Type B pancreatic cell (in vitro differentiated cells): Measurements from ENCODE around the gene S100A2. TPM values are rescaled to one million over a fixed set of nuclear protein-coding genes. Genes with fewer than 3 reads are reported as not detected.
"Not testable (repeated sequence)": the region's sequence is repeated elsewhere in the genome, so short reads cannot be mapped to it uniquely, and the experiment has no call there.

Experiments used
- DNase-seq: peaks from one replicate; pipeline ENCODE4 v3.0.0; 2021; ENCODE audit warnings: mixed read lengths; ENCODE audit not compliant: unreplicated experiment; ENCODE audit errors: extremely low spot score
- H3K27ac Mint-ChIP-seq: 2 replicates; pipeline ENCODE4 v1.8.0; 2021; ENCODE audit warnings: mild to moderate bottlenecking, mixed read lengths
- H3K27me3 Mint-ChIP-seq: 2 replicates; pipeline ENCODE4 v1.8.0; 2021; ENCODE audit warnings: mixed read lengths
- H3K36me3 Mint-ChIP-seq: 2 replicates; pipeline ENCODE4 v1.8.0; 2021; ENCODE audit warnings: mixed read lengths
- H3K4me1 Mint-ChIP-seq: one replicate; pipeline ENCODE4 v1.8.0; 2021; ENCODE audit warnings: mixed read lengths; ENCODE audit not compliant: unreplicated experiment
- H3K4me3 Mint-ChIP-seq: 2 replicates; pipeline ENCODE4 v1.8.0; 2021; ENCODE audit warnings: mild to moderate bottlenecking, mixed read lengths
- H3K9me3 Mint-ChIP-seq: 2 replicates; pipeline ENCODE4 v1.8.0; 2021; ENCODE audit warnings: mixed read lengths
- CTCF ChIP-seq: fragments of 200-600 bp; sonication (generic); conservative IDR thresholded peaks from 2 replicates; pipeline ENCODE4 v1.5.0; 2021; ENCODE audit warnings: antibody characterized with exemption, mild to moderate bottlenecking
- total RNA-seq: library from RNA; stranded (reverse); gene quantifications from 2 replicates; pipeline ENCODE4 v1.2.1, GENCODE V29; 2021; ENCODE audit warnings: low replicate concordance

Gene S100A2
- total RNA-seq, 1 donor from 2014 or later: 0.75 TPM

- Mint-ChIP-seq H3K27ac (no peak overlapping the region), H3K36me3 (no peaks in the 10 kb centered on the region), H3K9me3 (no peaks in the 10 kb centered on the region), H3K4me3 (no peak overlapping the region), H3K27me3 (no peaks in the 10 kb centered on the region), H3K4me1 (peaks cover 8% of the 10 kb centered on the region)
- TF ChIP-seq CTCF: no peak
- no peak for DNase-seq
These were observed 13.3 kb upstream of the S100A2 start for GRCh38 chr1:153578936-153579335.

GRCh38 chr1:153578490-153578889 lies 12.8 kb upstream of the S100A2 start:
- no peaks in the 10 kb centered on the region for H3K36me3 Mint-ChIP-seq
- no peak for DNase-seq
- TF ChIP-seq CTCF: no peak
- H3K27ac Mint-ChIP-seq: no peak overlapping the region
- no peak overlapping the region for H3K4me3 Mint-ChIP-seq
- no peaks in the 10 kb centered on the region for H3K9me3 Mint-ChIP-seq
- no peaks in the 10 kb centered on the region for H3K27me3 Mint-ChIP-seq
- H3K4me1 Mint-ChIP-seq: peaks cover 8% of the 10 kb centered on the region

GRCh38 chr1:153577624-153578051 lies 12.0 kb upstream of the S100A2 start:
- H3K4me1 Mint-ChIP-seq: peaks cover 8% of the 10 kb centered on the region
- no peaks in the 10 kb centered on the region for H3K27me3 Mint-ChIP-seq
- H3K4me3 Mint-ChIP-seq: no peak overlapping the region
- H3K27ac Mint-ChIP-seq: no peak overlapping the region
- no peaks in the 10 kb centered on the region for H3K9me3 Mint-ChIP-seq
- TF ChIP-seq CTCF: no peak
- DNase-seq: no peak
- H3K36me3 Mint-ChIP-seq: no peaks in the 10 kb centered on the region

GRCh38 chr1:153577138-153577537 lies 11.5 kb upstream of the S100A2 start:
- Mint-ChIP-seq H3K4me3 (no peak overlapping the region), H3K27ac (no peak overlapping the region)
- TF ChIP-seq CTCF: no peak

GRCh38 chr1:153575497-153575896 lies 9.9 kb upstream of the S100A2 start:
- DNase-seq, H3K9me3 Mint-ChIP-seq, H3K36me3 Mint-ChIP-seq, H3K27ac Mint-ChIP-seq, H3K27me3 Mint-ChIP-seq, H3K4me3 Mint-ChIP-seq: not testable (repeated sequence)
- peaks cover 13% of the 10 kb centered on the region for H3K4me1 Mint-ChIP-seq

More at GRCh38 chr1:153577138-153577537, 11.5 kb upstream of the S100A2 start:
- no peaks in the 10 kb centered on the region for H3K9me3 Mint-ChIP-seq
- DNase-seq: no peak
- H3K36me3 Mint-ChIP-seq: no peaks in the 10 kb centered on the region
- peaks cover 8% of the 10 kb centered on the region for H3K4me1 Mint-ChIP-seq
- no peaks in the 10 kb centered on the region for H3K27me3 Mint-ChIP-seq

DNA sequence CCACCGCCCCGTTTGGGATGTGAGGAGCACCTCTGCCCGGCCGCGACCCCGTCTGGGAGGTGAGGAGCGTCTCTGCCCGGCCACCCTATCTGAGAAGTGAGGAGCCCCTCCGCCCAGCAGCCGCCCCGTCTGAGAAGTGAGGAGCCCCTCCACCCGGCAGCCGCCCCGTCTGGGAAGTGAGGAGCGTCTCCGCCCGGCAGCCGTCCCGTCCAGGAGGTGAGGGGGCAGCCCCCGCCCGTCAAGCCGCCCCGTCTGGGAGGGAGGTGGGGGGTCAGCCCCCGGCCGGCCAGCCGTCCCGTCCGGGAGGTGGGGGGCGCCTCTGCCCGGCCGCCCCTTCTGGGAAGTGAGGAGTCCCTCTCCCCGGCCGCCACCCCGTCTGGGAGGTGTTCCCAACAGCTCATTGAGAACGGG lies 9.4 kb upstream of the S100A2 start:
- peaks cover 15% of the 10 kb centered on the region for H3K4me1 Mint-ChIP-seq
- not testable (repeated sequence) for H3K27ac Mint-ChIP-seq, H3K9me3 Mint-ChIP-seq, H3K27me3 Mint-ChIP-seq, H3K4me3 Mint-ChIP-seq, H3K36me3 Mint-ChIP-seq, DNase-seq

DNA sequence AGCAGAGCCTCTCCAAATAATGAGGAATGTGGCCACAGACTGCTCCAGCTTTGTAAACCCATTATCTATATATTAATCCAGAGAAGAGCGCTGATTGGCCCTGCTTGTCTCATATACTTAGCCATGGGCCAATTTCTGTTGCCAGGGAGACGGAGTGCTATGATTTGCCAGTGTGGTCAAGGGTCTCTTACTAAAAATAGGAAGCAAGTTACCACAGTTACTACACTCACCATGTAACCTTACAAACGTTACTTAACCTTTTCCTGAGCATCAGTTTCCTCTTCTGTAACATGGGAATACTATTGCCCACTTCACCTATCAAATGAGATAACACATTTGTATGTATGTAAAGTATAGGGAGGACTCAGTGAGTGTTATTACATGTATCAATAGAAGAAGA lies 7.7 kb upstream of the S100A2 start:
- Mint-ChIP-seq H3K9me3 (no peaks in the 10 kb centered on the region), H3K27ac (peak overlapping the region; percentile 37), H3K27me3 (no peaks in the 10 kb centered on the region), H3K36me3 (no peaks in the 10 kb centered on the region), H3K4me3 (no peak overlapping the region), H3K4me1 (peaks cover 24% of the 10 kb centered on the region)
- TF ChIP-seq CTCF: no peak
- no peak for DNase-seq
